ENCODE measurements around the gene IL19. TPM values are rescaled to one million over a fixed set of nuclear protein-coding genes. Genes with fewer than 3 reads are reported as not detected.

IL19 gene
- polyA plus RNA-seq, 3 donors from 2014 or later, result not detected

DNA sequence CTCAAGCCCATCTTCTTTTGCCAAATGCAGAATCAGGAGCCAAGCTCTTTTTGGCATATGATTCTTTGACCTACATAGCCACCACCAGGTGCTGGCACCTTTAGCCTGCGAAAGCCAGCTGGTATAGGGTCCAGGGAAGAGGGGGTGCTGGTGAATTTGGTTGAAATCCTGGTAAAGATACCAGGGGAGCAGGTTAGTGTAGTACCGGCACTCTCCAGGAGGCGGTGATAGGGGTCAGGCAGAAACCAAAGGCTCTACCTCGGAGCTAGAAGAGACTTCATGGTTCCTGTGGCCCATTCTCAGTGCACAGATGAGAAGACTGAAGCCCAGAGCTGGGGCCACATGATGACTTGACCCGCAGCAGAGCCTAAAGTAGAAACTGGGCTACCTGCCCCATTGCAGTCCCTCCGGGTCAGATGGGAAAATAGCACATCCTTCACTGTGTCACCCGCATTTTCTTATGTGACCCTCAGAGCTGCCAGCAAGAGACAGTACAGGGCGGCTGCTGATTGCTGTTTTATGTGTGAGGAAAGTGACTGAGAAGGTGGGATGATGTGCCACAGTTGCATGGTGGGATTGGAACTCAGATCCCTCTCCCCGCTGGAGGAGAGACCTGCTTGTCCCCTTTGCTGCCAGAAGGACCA, 36.0 kb upstream of the IL19 start:
- Mint-ChIP-seq H3K4me1 (peaks cover 68 to 82% of the 10 kb centered on the region in 2 donors), H3K4me3 (no peak overlapping the region), H3K36me3 (peaks cover 21 to 56% (median 35%) of the 10 kb centered on the region in 3 donors), H3K9me3 (no peaks in the 10 kb centered on the region), H3K27me3 (ENCODE audit: low read depth in 3 of 3) (peaks cover 0 to 14% (median 11%) of the 10 kb centered on the region in 3 donors), H3K27ac (peak overlapping the region in 4 of 6 donors; percentile 38 to 84 (median 58))
- DNase-seq, result peak; percentile 57 to 61 (median 58)

GRCh38 chr1:206735553-206736031, 35.0 kb upstream of the IL19 start:
- H3K4me1 Mint-ChIP-seq, result peaks cover 63 to 77% of the 10 kb centered on the region in 2 donors
- peaks cover 0 to 12% (median 11%) of the 10 kb centered on the region in 3 donors for H3K27me3 Mint-ChIP-seq (ENCODE audit: low read depth in 3 of 3)
- no peak for DNase-seq
- no peaks in the 10 kb centered on the region for H3K9me3 Mint-ChIP-seq
- no peak overlapping the region for H3K4me3 Mint-ChIP-seq
- peak overlapping the region in 5 of 6 donors; percentile 24 to 75 (median 29) for H3K27ac Mint-ChIP-seq
- H3K36me3 Mint-ChIP-seq, result peaks cover 12 to 47% (median 25%) of the 10 kb centered on the region in 3 donors

DNA sequence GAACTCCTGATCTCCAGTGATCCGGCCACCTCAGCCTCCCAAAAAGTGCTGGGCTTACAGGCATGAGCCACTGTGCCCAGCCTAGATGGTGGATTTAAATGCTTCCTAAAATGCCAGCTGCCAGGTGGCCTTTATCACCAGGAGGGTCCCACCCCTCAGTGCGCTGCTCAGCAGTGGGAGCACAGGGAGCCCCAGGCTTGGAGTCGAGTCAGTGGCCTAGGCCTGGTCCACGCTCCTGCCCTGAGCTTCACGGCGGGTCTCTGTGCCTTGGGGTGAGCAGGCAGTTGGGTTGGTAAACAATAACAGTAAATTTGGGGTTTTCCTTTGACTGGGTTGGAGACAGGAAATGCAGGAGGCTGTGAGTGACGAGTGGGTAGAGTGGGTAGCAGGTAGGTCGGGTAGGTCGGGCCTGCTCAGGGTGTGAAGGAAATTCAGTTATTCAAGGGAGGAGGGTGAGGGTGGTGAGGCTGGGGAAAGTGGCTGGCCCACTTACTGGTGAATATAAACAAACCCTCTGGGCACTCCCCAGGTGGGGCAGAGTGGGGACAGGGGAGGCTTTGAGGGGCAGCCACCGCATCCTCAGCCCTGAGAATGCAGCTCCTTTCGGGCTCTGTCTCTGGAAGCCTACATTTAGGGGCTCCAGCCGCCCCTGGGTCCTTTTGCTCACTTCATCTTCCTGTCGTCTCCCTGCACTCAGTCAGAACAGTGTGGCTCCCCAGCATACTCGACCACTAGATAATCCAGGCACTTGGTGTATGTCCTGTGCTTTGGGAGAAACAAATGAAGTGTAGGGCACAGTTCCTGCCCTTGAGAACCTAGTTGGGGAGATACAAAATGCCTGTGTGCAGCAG, 33.5 kb upstream of the IL19 start:
- peaks cover 5 to 11% (median 8%) of the 10 kb centered on the region in 3 donors for H3K27me3 Mint-ChIP-seq (ENCODE audit: low read depth in 3 of 3)
- peaks cover 58 to 70% of the 10 kb centered on the region in 2 donors for H3K4me1 Mint-ChIP-seq

GRCh38 chr1:206737729-206738201, 32.8 kb upstream of the IL19 start:
- H3K9me3 Mint-ChIP-seq, result no peaks in the 10 kb centered on the region
- H3K4me1 Mint-ChIP-seq, result peaks cover 58 to 63% of the 10 kb centered on the region in 2 donors
- peaks cover 5 to 11% (median 8%) of the 10 kb centered on the region in 3 donors for H3K27me3 Mint-ChIP-seq (ENCODE audit: low read depth in 3 of 3)
- H3K36me3 Mint-ChIP-seq, result peaks cover 3 to 27% (median 8%) of the 10 kb centered on the region in 3 donors
- DNase-seq, result no peak
- H3K27ac Mint-ChIP-seq, result peak overlapping the region; percentile 51 to 90 (median 76)
- H3K4me3 Mint-ChIP-seq, result peak overlapping the region; percentile 51 to 70 (median 53)

More for the DNA sequence above, 33.5 kb upstream of the IL19 start:
- Mint-ChIP-seq H3K4me3 (peak overlapping the region; percentile 51 to 70 (median 62)), H3K36me3 (peaks cover 8 to 33% (median 15%) of the 10 kb centered on the region in 3 donors), H3K9me3 (no peaks in the 10 kb centered on the region), H3K27ac (peak overlapping the region; percentile 51 to 90 (median 73))
- DNase-seq, result peak; percentile 64 to 76 (median 70)

GRCh38 chr1:206738370-206739366, 31.9 kb upstream of the IL19 start:
- no peak for DNase-seq

DNA sequence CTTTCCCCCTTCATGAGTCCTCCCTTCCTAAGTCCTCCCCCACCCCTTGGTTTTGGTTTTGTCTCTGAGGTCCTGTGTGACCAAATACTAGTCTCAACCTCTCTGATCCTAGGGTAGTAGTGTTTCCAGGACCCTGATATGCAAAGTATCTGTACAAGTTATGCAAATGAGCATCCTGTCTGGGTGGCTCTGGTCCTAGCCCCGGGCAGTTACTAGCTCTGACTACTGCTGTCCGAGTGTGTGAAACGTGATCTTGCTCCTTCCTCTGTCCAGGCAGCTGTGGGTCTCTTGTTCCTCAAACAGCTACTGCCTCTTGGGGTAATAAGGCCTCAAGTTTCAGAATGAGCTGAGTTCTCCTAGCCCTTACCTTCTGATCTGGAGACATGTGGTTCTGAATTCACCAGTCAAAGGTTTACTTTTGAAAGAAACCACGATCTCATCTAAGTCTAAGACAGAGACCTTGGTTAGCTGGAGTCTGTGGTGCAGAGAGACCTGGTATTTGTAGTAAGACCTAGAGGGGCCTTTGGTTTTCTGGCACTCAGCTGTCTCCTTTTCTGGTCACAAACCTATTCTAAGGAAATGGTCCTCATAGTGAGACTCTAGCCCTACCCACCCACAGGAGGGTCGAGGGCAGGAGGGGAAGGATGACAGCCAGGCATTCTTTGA, 31.0 kb upstream of the IL19 start:
- Mint-ChIP-seq H3K27me3 (ENCODE audit: low read depth in 3 of 3) (peaks cover 5 to 8% (median 7%) of the 10 kb centered on the region in 3 donors), H3K4me3 (peak overlapping the region in 2 of 5 donors; percentile 7 to 66), H3K9me3 (no peaks in the 10 kb centered on the region), H3K4me1 (peaks cover 62 to 69% of the 10 kb centered on the region in 2 donors), H3K36me3 (peaks cover 0 to 12% (median 4%) of the 10 kb centered on the region in 3 donors), H3K27ac (peak overlapping the region in 3 of 6 donors; percentile 15 to 81 (median 80))
- no peak for DNase-seq

More at GRCh38 chr1:206738370-206739366, 31.9 kb upstream of the IL19 start:
- H3K27me3 Mint-ChIP-seq (ENCODE audit: low read depth in 3 of 3), result peaks cover 5 to 9% (median 8%) of the 10 kb centered on the region in 3 donors
- peak overlapping the region in 4 of 5 donors; percentile 30 to 54 (median 47) for H3K4me3 Mint-ChIP-seq
- H3K4me1 Mint-ChIP-seq, result peaks cover 60 to 70% of the 10 kb centered on the region in 2 donors
- H3K27ac Mint-ChIP-seq, result peak overlapping the region in 4 of 6 donors; percentile 49 to 81 (median 69)
- peaks cover 0 to 17% (median 4%) of the 10 kb centered on the region in 3 donors for H3K36me3 Mint-ChIP-seq
- no peaks in the 10 kb centered on the region for H3K9me3 Mint-ChIP-seq

DNA sequence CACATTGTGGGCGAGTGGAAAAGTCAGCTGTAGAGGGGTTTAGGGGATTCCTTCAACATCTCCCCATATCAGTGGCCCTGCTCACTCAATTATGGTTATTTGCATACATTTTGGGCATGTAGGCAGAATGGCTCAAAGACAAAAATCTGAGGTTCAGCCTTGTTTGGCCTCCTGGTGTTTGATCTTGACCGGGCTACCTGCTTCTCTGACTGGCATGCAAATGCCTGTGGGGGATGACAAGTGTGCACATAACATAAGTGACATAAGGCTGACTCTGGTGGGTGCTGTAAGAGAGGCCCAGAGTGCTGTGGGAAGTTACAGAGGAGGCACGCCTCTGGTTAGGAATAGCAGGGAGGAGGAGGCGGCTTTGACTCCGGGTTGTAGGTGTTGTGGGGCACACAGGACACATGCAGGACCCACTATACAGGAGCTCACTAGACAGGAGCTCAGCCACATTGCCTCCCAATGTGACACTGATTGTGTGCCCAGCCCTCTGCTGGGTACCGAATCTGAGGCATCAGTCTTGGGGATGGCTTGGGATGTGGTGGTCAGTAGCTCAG, 29.4 kb upstream of the IL19 start:
- no peak for DNase-seq
- H3K36me3 Mint-ChIP-seq, result peaks cover 0 to 6% (median 4%) of the 10 kb centered on the region in 3 donors
- no peak overlapping the region for H3K4me3 Mint-ChIP-seq
- peaks cover 53 to 59% of the 10 kb centered on the region in 2 donors for H3K4me1 Mint-ChIP-seq
- no peaks in the 10 kb centered on the region for H3K9me3 Mint-ChIP-seq
- no peak overlapping the region for H3K27ac Mint-ChIP-seq
- H3K27me3 Mint-ChIP-seq (ENCODE audit: low read depth in 3 of 3), result peaks cover 4 to 8% (median 5%) of the 10 kb centered on the region in 3 donors

DNA sequence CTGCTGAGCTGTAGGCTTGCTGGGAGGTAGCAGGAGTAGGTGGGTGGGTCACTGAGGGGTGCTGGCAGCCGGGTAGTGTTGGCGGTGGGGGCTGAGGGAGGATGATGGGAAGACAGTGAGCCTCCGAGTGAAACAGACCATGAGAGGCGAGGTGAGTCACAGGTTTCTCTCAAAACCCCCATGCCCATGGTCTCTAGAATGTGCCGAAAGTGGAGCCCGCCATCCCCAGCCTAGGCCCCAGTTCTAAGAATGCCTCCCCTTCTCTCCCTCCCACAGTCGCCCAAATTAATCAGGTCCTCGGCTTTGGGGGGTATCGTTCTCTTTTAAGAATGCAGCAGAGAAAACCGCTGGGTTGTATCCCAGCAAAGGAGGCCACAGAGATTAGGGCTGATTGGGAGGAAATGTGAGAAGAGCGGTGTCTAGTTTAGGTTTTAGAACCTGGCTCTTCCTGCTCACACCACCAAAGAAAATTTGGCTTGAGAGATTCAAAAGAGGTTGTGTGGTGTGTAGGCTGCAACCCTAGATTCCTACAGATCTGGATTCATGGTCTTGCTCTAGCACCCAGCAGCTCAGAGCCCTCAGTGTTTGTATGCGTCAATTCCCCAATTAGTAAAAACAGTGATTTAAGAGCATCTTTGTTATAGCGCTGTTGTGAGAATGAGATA, 27.7 kb upstream of the IL19 start:
- peaks cover 36 to 43% of the 10 kb centered on the region in 2 donors for H3K4me1 Mint-ChIP-seq
- no peaks in the 10 kb centered on the region for H3K9me3 Mint-ChIP-seq
- peak overlapping the region in 1 of 5 donors; percentile 20 for H3K4me3 Mint-ChIP-seq

DNA sequence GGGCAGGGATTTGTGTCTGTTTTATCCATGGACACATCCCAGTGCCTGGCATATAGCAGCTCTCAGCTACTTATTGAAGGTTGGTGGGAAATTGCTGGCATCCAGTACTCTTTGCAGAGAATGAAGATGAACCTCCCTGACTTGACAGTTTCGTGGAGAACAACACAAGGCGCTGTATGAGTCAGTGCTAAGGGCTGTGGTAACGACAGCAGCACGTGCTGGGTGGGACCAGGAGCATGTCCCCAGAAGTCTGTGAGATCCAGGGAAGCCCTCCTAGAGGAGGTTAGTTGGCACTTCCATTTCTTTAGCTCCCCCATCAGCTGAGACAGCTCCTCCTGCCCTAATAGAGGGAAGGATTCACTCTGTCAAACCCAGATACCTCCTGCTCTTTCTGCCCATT, 25.9 kb upstream of the IL19 start:
- no peaks in the 10 kb centered on the region for H3K9me3 Mint-ChIP-seq
- no peak for DNase-seq
- H3K27ac Mint-ChIP-seq, result no peak overlapping the region
- no peaks in the 10 kb centered on the region for H3K36me3 Mint-ChIP-seq
- H3K4me1 Mint-ChIP-seq, result peaks cover 18 to 25% of the 10 kb centered on the region in 2 donors
- H3K4me3 Mint-ChIP-seq, result peak overlapping the region in 1 of 5 donors; percentile 5
- peaks cover 0 to 8% (median 2%) of the 10 kb centered on the region in 3 donors for H3K27me3 Mint-ChIP-seq (ENCODE audit: low read depth in 3 of 3)

More for the DNA sequence above, 27.7 kb upstream of the IL19 start:
- DNase-seq, result no peak
- Mint-ChIP-seq H3K36me3 (peaks cover 0 to 4% (median 4%) of the 10 kb centered on the region in 3 donors), H3K27me3 (ENCODE audit: low read depth in 3 of 3) (peaks cover 0 to 5% (median 3%) of the 10 kb centered on the region in 3 donors), H3K27ac (no peak overlapping the region)

GRCh38 chr1:206745301-206745700, 25.3 kb upstream of the IL19 start:
- no peak overlapping the region for H3K4me3 Mint-ChIP-seq
- no peak for DNase-seq
- H3K27ac Mint-ChIP-seq, result no peak overlapping the region
- peaks cover 14 to 20% of the 10 kb centered on the region in 2 donors for H3K4me1 Mint-ChIP-seq
- no peaks in the 10 kb centered on the region for H3K36me3 Mint-ChIP-seq
- peaks cover 0 to 10% (median 2%) of the 10 kb centered on the region in 3 donors for H3K27me3 Mint-ChIP-seq (ENCODE audit: low read depth in 3 of 3)
- H3K9me3 Mint-ChIP-seq, result no peaks in the 10 kb centered on the region

GRCh38 chr1:206748348-206749030, 22.1 kb upstream of the IL19 start:
- peaks cover 3 to 12% (median 5%) of the 10 kb centered on the region in 3 donors for H3K27me3 Mint-ChIP-seq (ENCODE audit: low read depth in 3 of 3)
- no peak for DNase-seq
- peaks cover 10 to 13% of the 10 kb centered on the region in 2 donors for H3K4me1 Mint-ChIP-seq
- no peaks in the 10 kb centered on the region for H3K36me3 Mint-ChIP-seq
- no peak overlapping the region for H3K27ac Mint-ChIP-seq
- H3K4me3 Mint-ChIP-seq, result no peak overlapping the region
- no peaks in the 10 kb centered on the region for H3K9me3 Mint-ChIP-seq

Measured in immature natural killer cell (primary cell).